ENCODE results near the gene MPPED2.

DNA sequence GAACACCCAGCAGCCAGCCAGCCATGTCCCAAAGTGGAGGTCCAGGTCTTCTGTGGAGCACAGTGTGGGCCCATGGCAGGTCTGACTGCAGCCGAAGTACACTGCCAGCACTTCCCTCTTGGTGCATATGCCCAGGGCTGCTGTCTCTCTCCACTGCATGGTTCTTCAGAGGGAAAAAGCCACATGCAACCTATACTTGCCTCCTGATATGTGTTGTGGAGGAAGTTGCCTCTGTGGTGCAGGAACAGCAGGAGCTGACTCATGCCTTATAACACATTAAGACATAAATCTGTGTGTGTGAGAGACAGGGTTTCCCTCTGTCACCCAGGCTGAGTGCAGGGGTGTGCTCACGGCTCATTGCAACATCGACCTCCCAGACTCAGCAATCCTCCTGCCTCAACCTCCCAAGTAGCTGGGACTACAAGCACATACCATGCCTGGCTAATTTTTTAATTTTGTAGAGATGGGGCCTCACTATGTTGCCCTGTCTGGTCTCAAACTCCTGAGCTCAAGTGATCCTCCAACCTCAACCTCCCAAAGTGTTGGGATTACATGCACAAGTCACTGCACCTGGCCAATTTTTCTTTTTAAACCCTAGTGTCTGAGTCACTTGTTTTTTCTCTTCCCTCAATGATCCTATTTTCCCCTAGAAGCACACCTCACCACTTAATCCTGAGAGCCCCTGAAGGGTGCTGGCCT lies 98.8 kb downstream of the MPPED2 start:
- TF ChIP-seq, protein P1, sequence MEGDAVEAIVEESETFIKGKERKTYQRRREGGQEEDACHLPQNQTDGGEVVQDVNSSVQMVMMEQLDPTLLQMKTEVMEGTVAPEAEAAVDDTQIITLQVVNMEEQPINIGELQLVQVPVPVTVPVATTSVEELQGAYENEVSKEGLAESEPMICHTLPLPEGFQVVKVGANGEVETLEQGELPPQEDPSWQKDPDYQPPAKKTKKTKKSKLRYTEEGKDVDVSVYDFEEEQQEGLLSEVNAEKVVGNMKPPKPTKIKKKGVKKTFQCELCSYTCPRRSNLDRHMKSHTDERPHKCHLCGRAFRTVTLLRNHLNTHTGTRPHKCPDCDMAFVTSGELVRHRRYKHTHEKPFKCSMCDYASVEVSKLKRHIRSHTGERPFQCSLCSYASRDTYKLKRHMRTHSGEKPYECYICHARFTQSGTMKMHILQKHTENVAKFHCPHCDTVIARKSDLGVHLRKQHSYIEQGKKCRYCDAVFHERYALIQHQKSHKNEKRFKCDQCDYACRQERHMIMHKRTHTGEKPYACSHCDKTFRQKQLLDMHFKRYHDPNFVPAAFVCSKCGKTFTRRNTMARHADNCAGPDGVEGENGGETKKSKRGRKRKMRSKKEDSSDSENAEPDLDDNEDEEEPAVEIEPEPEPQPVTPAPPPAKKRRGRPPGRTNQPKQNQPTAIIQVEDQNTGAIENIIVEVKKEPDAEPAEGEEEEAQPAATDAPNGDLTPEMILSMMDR (IDR thresholded peaks at IDR 0.05; ENCODE audit: low read depth, low read length): no peak
- no peak for TF ChIP-seq EZH2phosphoT487 (IDR thresholded peaks at IDR 0.05; ENCODE audit: low read depth)

Measured in OCI-LY3 (cell line).